ENCODE measurements around the gene GPC3.
"Not testable (repeated sequence)": the region's sequence is repeated elsewhere in the genome, so short reads cannot be mapped to it uniquely, and the experiment has no call there.

Gene GPC3

GRCh38 chrX:133994576-133994975 lies 9.2 kb upstream of the GPC3 start:
- no peak overlapping the region for H3K27ac ChIP-seq
- TF ChIP-seq CTCF (IDR thresholded peaks at IDR 0.05) (no peak), ZFX (IDR thresholded peaks at IDR 0.05; ENCODE audit: borderline replicate concordance) (no peak)

- TF ChIP-seq ZFX (IDR thresholded peaks at IDR 0.05; ENCODE audit: borderline replicate concordance) (no peak), CTCF (IDR thresholded peaks at IDR 0.05) (no peak)
- no peak overlapping the region for H3K27ac ChIP-seq
Observed at GRCh38 chrX:133992882-133993281, 7.5 kb upstream of the GPC3 start.

GRCh38 chrX:133991814-133992213 lies 6.4 kb upstream of the GPC3 start:
- H3K27ac ChIP-seq: no peak overlapping the region
- TF ChIP-seq ZFX (IDR thresholded peaks at IDR 0.05; ENCODE audit: borderline replicate concordance) (no peak), CTCF (IDR thresholded peaks at IDR 0.05) (no peak)

DNA sequence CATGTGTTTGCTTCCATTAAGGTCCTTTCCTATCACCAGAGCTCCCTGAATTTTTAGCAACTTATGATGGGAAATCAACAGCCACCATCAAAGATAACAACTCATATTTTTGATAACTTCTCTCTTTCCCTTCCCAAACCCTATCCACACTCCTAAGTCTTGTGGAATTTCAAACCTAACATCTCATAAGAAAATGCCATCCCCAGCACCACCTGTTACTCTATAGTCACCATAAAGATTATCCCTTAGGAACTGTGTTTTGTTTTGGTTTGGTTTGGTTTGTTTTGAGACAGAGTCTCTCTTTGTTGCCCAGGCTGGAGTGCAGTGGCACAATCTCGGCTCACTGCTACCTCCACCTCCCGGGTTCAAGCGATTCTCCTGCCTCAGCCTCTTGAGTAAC lies 5.7 kb upstream of the GPC3 start:
- H3K27ac ChIP-seq: not testable (repeated sequence)

- TF ChIP-seq CTCF (IDR thresholded peaks at IDR 0.05) (no peak), ZFX (IDR thresholded peaks at IDR 0.05; ENCODE audit: borderline replicate concordance) (no peak)
- H3K27ac ChIP-seq: no peak overlapping the region
Observed at GRCh38 chrX:133989993-133990392, 4.6 kb upstream of the GPC3 start.

GRCh38 chrX:133989490-133989889 lies 4.1 kb upstream of the GPC3 start:
- no peak overlapping the region for H3K27ac ChIP-seq
- TF ChIP-seq ZFX (IDR thresholded peaks at IDR 0.05; ENCODE audit: borderline replicate concordance) (no peak), CTCF (IDR thresholded peaks at IDR 0.05) (no peak)

DNA sequence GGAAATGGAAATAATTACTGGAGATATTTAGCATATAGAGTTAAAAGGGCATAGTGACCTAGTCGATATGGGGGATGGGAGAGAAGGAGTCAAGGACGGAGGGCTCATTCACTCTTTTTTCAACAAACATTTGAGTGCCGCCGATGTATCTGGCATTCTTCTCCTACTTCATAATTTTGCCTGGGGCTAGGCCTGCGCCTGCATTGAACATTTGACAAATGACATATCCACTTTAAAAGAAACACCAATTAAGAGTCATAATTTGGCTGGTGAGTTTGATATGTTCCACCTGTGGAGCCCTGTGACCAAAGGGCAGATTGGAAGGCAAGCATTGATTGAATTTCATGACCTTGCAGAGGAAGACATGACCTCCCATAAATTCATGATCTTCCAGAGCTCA lies 2.6 kb upstream of the GPC3 start:
- TF ChIP-seq CTCF (IDR thresholded peaks at IDR 0.05) (no peak), ZFX (IDR thresholded peaks at IDR 0.05; ENCODE audit: borderline replicate concordance) (no peak)
- H3K27ac ChIP-seq: no peak overlapping the region

GRCh38 chrX:133987188-133987587 lies 1.8 kb upstream of the GPC3 start:
- TF ChIP-seq CTCF (IDR thresholded peaks at IDR 0.05) (no peak), ZFX (IDR thresholded peaks at IDR 0.05; ENCODE audit: borderline replicate concordance) (no peak)
- no peak overlapping the region for H3K27ac ChIP-seq
